ENCODE results near the gene RNF208.

Gene RNF208

DNA sequence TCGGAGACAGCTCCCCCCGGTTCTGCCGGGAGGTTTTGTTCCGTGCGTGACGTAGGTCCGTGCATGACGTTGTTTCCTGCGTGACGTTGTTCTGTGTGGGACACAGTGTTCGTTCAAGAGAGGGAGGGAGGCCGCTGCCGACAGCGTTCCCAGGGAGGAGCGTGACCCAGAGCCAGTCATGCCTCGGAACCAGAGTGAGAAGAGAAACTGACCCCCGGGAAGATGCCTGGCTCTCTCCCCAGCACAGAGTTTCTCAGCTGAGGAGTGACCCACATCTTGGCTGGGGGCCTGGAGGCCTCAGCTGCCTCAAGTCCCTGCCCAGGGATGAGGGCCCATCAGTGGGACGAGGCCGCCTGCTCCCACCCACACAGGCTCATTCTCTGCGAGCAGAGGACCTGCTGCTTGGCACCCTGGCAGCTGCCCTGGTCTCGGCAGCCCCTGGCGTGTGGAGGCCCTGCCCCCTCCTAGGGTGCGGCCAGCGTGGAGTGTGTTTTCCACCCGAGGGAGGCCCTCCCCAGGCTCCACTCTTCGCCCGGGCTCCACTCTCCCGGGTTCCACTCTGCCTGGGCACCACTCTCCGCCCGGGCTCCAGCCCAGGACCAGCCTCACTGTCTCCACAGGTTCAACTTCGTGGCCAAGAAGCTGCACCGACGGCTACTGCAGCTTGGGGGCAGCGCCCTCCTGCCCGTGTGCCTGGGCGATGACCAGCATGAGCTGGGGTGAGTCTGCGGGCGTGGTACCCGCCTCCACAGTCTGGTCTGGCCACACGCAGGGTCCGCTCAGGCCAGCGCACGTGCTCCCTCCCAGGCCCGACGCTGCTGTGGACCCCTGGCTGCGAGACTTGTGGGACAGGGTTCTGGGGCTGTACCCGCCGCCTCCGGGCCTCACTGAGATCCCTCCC is 8.6 kb downstream of the RNF208 start:
- no peak for DNase-seq (ENCODE audit: low spot score)

DNA sequence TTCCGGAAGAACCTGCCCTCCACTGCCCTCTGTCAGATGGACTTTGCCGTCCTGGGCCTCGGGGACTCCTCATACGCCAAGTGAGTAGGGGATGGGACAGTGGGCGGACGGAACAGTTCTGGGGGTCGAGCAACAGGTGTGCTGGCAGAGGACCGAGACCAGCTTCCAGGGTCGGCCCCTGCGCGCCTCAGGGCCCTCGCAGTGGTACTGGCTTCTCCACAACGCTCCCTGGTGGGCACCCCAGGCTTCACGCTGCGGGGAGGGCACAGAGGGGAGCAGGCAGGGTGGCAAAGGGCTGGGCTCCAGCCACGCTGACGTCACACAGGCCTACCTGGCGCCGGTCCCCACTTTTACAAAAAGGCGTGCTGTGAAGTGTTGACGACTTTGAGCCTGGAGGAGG is 9.5 kb downstream of the RNF208 start:
- no peak for DNase-seq (ENCODE audit: low spot score)

DNA sequence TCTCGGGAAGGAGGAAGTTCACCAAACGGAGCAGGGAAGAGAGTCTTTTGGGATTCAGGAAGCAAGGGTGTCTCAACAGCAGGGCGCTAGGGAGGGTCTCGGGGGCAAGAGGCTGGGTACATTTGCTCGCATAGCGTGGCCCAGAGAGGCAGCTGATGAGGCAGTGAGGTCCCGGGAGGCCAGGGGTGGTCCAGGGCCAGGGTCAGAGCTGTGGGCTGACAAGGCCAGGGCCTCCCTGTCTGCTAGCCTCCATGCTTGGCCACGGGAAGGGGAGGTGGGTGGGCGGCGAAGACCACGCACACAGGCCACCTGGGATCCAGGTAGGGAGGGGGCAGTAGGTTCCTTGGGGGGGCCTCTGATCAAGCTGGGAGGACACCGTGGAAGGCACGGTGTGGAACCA is 10.5 kb downstream of the RNF208 start:
- no peak for DNase-seq (ENCODE audit: low spot score)

DNA sequence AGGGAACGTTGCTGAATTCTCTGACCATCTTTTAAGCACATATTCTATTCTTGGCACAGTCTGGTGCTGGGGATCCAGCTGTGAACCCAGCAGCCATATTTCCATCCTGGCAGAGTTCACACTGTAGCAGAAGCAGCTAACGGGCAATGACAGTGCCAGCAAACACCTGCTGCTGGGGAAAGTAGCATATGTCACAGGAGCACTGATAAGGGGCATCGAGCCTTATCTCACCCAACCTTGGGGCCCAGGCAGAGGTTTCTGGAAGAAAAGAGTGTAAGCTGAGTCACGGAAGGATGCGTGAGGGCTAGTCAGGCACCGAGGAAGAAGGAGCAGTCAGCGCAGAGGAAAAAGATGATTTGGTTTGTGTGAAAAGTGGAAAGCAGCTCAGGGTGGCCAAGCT is 15.4 kb downstream of the RNF208 start:
- no peak for DNase-seq (ENCODE audit: low spot score)

DNA sequence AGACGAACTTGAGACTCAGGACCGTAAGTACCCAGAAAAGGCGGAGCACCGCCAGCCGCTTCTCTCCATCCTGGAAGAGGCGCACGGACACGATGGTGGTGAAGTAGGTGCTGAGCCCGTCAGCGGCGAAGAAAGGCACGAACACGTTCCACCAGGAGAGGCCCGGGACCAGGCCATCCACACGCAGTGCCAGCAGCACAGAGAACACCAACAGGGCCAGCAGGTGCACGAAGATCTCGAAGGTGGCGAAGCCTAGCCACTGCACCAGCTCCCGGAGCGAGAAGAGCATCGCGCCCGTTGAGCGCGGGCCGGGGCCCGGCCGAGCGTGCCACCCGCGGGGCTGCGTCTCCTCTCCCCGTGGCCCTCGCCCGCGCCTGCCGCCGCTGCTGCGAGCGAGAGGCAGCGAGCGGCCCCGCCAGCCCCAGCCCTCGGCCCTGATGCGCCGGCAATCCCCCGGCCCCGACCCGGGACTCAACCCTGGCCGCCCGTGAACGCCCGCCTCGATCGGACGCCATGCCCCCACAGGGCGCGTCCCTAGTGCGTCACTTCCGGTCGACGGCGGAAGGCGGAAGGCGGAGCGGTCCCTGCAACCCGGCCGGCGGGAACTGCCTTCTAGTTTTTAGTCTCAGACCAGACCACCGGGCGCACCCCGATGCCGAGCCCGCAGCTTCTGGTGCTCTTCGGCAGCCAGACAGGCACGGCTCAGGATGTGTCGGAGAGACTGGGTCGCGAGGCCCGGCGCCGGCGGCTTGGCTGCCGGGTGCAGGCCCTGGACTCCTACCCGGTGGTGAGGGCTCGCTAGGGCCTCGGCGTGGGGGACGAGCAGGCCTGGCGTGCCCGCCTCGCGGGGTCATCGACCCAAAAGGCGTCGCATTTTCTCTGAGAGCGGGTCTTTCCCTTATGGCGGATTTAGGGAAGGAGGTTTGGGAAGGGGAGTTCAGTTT is 16.6 kb downstream of the RNF208 start, which contains the start of the genes NDOR1 and TMEM203:
Gene NDOR1 (plus strand): TSS at position 575 of the 944 bp plus-strand sequence. CDS start 78 bp downstream, at position 653.
Gene TMEM203 (minus strand): TSS at position 523 of the 944 bp plus-strand sequence. CDS start 234 bp downstream, at position 289.
- DNase-seq (ENCODE audit: low spot score) = peak; percentile 90

DNA sequence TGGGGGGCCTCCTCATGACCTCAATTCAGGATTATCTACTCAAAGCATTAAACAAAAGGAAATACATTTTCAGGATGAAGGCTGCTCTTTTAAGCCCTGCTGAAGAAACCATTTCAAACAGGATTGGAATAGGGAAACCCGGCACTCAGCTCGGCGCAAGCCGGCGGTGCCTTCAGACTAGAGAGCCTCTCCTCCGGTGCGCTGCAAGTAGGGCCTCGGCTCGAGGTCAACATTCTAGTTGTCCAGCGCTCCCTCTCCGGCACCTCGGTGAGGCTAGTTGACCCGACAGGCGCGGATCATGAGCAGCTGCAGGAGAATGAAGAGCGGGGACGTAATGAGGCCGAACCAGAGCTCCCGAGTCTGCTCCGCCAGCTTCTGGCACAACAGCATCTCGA is 17.3 kb downstream of the RNF208 start:
- no peak for DNase-seq (ENCODE audit: low spot score)

DNA sequence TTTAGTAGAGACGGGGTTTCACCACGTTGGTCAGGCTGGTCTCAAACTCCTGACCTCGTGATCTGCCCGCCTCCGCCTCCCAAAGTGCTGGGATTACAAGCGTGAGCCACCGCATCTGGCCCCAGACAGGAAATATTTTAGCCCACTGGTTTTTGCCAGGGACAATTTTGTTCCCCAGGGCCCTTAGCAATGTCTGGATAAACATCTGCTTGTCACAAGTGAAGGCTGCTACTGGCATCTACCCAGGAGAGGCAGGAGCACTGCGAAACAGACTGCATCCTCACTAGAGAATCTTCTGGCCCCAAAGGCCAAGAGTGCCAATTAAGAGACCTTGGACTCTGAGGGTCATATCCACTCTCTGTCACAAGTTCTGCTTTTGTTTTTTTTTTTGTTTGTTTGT is 19.1 kb downstream of the RNF208 start:
- DNase-seq (ENCODE audit: low spot score) = no peak

DNA sequence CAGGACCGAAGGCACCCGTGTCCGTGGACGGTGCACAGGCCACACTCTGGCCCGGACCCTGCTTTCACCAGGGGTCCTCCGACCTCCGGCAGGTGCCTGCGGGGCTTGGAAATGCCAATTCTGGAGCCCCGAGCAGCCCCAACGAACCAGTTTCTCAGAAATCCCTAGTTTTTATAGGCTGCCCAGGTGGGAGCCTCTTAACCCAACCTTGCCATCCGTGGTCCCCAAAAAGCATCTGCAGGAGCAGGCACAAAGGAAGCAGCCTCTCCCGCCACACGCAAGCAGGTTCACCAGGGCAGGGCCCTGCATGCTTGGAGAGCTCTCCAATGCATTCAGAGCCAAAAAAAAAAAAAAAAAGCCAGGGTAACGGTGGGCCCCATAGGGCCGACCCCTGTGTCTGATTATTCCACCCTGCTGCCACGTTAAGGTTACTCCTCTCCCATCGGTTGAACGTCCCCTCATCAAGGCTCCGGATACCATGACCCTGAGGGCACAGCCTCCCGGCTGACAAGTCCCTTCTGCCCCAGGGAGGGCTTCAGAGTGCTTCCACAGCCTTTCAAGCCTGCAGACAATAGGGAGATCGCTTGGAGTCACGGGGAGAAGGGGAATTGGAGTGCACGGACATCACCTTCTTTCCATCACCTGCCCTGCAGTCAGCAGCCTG is 20.7 kb downstream of the RNF208 start:
- DNase-seq (ENCODE audit: low spot score) = no peak

DNA sequence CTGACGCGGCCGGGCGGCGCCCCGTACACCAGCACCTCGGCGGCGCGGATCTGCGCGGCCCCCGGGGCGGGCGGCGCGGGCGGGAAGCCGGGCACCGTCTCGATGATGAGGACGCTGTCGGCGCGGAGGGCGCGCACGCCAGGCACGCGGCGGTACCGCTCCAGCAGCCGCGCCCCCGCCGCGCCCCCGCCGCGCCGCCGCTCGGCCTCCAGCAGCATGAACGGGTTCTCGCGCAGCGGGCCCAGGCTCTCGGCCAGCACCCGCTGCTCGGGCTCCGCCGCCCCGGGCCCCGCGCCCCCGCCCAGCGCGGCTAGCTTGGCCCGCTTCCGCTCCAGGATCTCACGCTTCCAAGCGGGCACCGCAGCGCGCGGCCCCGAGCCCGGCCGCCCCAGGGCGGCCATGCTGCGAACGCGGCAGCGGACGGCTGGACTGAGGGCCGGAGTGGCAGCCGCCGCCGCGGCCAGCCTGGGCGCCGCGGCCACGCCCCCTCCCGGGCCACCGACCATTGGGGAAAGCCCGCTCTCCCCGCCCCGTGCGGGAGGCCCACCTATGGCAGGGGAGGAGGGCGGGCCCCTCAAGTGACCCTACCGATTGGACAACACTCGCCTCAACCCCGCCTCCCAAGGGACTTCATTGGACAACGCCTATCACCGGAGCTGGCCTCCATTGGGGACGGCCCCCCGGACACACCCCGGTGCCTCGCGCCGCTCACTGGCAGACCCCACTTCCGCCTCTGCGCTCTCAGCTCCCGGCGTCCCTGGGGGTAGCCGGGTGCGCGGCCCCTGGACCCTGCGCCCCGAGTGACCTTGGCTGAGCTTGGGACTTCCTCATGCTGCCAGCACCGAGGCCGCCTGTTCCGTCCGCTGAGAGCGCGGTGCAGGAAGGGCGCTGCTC is 21.5 kb downstream of the RNF208 start, which contains the start of gene TPRN:
Gene TPRN (minus strand): TSS at position 431 of the 894 bp plus-strand sequence. CDS start 30 bp downstream, at position 401.
- DNase-seq (ENCODE audit: low spot score) = peak; percentile 98

DNA sequence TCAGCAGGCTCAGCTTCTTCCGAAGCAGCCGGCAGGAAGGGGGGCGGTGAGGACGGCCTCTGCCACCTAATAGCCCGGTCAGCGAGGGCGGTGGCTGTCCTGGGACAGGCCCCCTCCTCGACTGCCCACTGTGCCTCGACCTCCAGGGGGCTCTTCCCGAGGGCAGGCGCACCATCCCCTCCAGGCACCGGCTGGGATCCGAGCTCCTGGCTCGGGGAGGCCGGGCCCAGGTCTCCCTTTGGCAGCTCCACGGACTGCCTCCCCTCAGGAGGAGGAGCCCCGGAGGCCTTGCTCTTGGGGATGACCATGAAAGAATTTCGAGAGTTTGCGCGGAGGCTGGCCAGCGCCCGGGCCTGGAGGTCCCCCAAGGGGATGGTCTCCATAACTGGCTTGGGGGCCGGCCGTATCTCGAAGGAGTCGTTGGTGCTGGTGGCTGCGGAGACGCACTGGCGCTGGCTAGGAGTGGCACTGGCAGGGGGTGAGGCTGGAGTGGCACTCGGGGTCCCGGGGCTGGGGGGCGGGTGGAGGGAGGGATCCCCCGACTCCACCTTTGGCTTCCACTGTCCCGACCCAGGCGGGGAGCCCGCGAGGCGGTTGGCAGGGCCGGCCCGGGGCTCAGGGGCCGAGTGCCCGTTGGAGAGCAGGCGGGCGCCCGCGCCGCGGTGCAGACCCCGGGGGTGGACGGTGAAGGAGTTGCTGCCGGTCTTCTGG is 22.5 kb downstream of the RNF208 start:
- DNase-seq (ENCODE audit: low spot score) = no peak

DNA sequence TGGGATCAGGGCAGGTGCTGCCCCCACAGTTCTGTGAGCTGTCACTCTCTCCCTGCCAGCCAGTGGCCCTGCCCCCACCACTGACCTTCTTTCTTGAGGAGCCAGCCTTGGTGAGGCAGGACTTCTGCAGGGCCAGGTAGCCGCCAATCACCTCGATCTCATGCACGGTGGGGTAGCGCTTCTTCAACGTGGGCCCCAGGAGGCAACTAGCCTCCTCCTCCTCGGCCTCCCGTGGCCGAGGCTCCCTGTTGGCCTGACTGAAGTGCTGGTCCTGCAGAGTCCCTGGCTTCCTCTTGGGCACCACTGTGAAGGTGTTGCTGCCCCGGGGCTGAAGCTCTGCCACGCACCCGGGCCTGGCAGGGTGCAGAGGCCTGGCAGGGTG is 23.1 kb downstream of the RNF208 start:
- DNase-seq (ENCODE audit: low spot score) = no peak

DNA sequence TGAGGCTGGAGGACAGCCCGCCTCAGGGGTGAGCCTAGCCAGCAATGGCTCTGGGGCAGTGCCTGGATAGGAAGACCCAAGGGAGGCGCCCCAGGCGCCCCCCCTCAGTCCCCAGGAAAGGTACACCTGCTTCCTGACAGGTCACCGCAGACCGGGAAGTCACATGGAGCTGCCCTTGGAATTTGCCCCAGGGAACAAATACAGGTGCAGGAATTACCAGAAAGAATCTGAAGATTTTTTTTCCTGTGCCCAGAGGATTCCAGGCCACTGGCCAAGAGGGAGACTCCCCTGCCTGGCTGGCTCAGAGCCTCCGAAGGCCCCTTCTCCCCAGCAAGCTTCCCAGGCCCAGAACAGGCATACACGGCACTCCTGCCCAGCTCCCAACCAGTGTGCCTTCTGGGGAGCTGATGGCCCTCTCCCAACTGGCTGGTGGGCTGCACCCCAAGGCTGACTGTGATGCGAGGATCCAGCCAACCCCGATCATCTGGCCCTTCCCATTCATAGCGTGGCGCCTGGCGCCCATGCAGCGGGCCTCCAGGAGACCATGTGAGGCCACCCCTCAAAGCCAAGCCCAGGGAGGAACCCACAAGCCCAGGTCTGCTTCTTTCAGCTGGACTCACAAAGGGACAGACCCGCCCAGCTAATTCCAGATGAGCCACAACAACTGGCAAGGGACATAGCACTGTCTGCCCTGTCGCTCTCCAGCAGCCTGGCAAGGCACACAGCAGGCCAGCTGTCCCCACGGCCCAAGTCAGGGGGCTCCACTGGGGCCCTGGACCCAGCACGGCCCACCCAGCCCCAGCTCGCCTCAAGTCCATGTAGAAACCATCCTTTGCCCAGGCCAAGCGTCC is 23.8 kb downstream of the RNF208 start:
- no peak for DNase-seq (ENCODE audit: low spot score)

DNA sequence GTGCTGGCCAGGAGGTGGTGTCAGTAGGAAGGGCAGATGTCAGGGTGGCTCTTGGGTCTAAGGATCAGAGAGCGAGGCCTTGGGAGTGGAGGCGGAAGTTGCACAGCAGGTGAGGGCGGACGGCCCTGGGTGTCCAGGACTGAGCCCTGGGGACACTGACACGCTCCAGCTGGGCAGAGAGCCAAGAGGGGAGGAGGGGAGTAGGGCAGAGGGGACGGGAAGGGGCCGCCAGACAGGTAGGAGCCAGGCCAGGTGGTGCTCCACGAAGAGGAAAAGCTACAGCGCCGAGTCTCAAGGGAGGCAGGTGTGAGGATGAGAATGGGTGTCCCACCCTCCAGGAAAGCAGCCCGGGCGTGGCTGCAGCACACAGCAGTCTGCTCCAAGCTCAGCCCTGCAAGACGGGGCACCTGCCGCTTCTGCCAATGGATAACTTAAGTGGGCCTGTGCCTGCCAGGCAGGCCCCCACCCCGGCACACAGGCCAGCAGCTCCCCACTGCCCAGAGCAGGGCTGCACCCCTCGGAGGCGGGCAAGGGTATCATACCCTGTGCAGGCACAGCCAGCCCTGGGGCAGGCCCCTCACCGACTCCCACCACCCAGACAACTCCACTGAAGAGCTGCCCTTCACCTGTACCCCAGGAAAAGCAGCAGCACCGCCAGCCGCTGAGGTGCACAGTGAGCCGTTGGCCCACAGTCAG is 26.4 kb downstream of the RNF208 start:
- no peak for DNase-seq (ENCODE audit: low spot score)

DNA sequence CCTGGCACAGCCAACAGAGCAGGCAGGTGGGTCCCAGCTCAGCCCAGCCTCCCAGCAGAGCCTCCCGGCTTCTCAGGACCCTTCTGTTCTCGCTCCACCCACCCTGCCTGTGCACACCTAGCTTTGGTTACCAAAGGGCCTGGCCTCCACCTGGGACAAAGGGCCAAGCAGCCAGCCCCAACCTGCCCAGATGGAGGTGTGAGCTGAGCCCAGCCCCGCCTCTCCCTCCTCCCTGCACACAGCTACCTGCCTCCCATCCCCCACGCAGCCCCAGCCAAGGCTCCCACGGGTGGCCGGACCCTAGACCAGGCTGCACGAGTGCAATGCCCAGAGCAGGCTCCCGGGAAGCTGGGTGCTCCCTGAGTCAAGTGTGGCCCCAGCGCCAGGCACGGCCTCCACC is 27.1 kb downstream of the RNF208 start:
- DNase-seq (ENCODE audit: low spot score) = no peak

DNA sequence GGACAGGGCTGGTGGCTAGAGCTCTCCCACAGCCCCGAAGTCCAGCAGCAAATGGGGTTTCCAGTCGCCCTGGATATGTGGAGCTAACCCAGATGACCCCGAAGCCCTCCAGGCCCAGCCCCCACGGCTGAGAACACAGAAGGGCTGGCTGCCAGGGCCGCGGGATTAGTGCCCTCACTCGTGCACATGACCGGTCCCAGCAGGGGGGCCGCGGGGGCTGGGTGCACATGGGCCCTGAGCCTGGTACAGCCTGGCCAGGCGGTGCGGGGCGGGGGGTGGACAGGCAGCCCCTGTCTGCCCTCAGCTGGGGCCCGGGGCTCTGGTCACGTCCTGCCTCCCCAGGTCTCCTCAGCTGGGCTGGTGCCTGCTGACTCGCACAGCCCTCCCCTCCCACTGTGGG is 27.7 kb downstream of the RNF208 start:
- no peak for DNase-seq (ENCODE audit: low spot score)

DNA sequence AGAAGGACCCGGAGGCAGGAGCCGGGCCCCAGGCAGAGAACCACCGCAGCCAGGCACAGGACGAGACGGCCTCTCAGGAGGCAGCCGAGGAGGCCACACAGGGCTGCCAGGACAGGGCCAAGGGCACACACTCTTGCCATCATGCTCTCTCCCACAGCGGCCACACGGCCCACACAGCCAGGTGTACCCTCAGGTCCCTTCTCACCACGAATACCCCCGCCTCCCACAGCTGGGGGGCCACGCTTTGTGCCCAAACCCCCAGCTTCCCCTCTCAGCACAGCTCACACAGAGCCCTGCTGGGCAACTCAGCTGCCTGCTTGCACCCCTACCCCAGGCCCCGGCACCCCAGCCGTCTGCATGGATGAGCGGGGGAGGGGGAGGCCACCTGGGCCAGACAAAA is 28.3 kb downstream of the RNF208 start:
- no peak for DNase-seq (ENCODE audit: low spot score)

DNA sequence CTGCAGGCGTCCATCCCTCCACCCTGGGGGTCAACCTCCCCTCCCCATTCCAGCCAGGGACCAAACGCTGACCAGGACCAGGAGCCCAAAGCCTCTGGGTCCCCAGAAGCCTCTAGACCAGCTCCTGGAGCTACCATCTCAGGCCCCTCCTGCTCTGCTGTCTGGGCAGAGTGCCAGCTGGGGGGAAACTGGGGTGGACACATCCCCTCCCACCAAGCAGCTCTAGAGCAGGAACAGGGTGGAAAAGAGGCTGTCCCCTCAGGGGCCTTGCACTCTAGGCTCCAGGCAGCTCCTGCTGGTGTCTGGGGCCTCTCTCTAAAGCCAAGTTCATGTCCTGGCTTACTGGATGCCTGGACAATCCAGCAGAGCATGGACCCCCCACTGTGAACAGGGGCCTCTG is 29.2 kb downstream of the RNF208 start:
- no peak for DNase-seq (ENCODE audit: low spot score)

DNA sequence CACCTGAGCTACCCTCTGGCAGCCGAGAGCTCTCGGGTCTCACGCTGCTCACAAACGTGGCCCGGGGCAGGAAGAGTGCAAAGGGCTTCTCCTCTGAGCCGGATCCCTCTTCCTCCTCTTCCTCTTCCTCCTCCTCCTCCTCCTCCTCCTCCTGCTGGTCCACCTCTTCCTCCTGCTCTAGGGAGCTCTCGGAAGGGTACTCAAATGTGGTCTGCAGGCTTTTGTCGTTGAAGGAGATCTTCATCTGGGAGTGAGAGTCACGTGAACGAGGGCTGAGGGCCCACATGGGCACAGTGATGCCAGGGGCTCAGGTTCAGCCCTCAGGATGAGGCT is 29.6 kb downstream of the RNF208 start:
- no peak for DNase-seq (ENCODE audit: low spot score)

Measured in CD4-positive, alpha-beta T cell treated with Interleukin-15 for 4 hours (primary cell).